22Rv1 (cell line): ENCODE results near the gene CCDC127.
"Not testable (repeated sequence)": the region's sequence is repeated elsewhere in the genome, so short reads cannot be mapped to it uniquely, and the experiment has no call there.

Experiments used
- ZFX ChIP-seq: fragments of 450-650 bp; IDR thresholded peaks from 2 replicates; pipeline ENCODE4 v1.6.1; 2017; ENCODE audit warnings: antibody characterized with exemption, borderline replicate concordance
- TF ChIP-seq, protein P1 (sequence below): fragments of 450-650 bp; IDR thresholded peaks from 2 replicates; pipeline ENCODE4 v1.5.1; 2017; ENCODE audit warnings: mild to moderate bottlenecking

GRCh38 chr5:227375-227774 lies 9.4 kb upstream of the CCDC127 start:
- TF ChIP-seq, protein P1, sequence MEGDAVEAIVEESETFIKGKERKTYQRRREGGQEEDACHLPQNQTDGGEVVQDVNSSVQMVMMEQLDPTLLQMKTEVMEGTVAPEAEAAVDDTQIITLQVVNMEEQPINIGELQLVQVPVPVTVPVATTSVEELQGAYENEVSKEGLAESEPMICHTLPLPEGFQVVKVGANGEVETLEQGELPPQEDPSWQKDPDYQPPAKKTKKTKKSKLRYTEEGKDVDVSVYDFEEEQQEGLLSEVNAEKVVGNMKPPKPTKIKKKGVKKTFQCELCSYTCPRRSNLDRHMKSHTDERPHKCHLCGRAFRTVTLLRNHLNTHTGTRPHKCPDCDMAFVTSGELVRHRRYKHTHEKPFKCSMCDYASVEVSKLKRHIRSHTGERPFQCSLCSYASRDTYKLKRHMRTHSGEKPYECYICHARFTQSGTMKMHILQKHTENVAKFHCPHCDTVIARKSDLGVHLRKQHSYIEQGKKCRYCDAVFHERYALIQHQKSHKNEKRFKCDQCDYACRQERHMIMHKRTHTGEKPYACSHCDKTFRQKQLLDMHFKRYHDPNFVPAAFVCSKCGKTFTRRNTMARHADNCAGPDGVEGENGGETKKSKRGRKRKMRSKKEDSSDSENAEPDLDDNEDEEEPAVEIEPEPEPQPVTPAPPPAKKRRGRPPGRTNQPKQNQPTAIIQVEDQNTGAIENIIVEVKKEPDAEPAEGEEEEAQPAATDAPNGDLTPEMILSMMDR, result not testable (repeated sequence)
- TF ChIP-seq ZFX, result not testable (repeated sequence)
